SIG-M5 treated with dmso at 0.1 percent for 504 hours (cell line): ENCODE data around the gene ITGB2.

Source experiments
- DNase-seq: peaks from one replicate; lab custom pipeline; 2025; ENCODE audit not compliant: unreplicated experiment; lab: John Stamatoyannopoulos, UW

The ITGB2 gene

GRCh38 chr21:44871576-44872269, 49.0 kb downstream of the ITGB2 start:
- DNase-seq, result peak; percentile 63

DNA sequence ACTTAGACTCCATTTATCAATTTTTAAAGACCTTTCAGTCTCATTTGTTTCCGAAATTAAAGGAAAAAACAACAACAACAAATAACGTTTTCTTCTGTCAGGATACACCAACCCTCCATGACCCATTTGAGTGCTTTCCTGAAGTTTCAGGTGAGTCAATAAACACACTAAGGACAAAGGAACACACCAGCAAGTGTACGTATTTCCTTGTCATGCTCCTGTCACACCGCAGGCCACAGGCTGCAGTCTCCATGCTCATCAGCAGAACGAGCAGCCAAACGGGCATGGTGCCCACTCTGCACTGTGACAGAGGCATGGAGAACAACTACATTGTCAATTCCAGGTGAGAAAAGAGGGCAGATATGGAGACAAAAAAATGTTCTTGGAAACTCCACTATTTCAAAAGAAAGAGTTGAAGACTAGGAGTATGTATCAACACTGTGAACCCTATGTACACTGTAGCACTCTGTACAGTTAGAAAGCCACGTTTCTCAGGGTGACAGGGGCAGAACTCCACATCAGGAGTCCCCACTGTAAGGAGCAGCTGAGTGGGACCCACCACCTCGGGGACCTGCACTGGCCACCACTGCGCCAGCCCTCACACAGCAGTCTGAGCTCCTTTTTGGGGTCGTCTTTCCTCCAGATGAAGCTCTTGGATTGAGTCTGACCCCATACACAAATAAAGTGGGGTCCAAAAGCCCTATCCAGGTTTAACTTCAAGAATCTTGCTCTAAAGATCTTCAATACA, 49.8 kb downstream of the ITGB2 start:
- no peak for DNase-seq

- no peak for DNase-seq
Observed at GRCh38 chr21:44869781-44870747, 50.6 kb downstream of the ITGB2 start.

- no peak for DNase-seq
Observed at GRCh38 chr21:44868707-44869106, 52.0 kb downstream of the ITGB2 start.

- DNase-seq, result no peak
Observed at GRCh38 chr21:44867999-44868700, 52.5 kb downstream of the ITGB2 start.

DNA sequence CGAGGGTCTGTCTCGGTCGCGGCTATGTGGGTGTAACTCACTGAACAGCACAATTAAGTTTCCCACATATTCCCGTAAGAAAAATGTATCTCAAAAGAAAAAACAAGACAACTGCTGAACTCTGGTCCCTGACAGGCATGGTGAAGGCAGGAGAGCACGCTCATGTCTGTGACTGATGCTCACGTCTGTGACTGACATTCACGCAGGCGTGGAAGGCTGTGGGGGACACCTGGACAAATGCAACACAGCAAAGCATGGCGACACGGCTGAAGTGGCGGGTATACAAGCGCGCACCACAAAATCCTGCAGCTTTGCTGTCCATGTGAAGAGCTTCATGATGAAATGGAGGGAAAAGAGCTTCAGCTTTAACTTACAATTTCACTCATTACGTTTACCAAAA, 53.2 kb downstream of the ITGB2 start:
- DNase-seq, result no peak

GRCh38 chr21:44866780-44867179, 53.9 kb downstream of the ITGB2 start:
- DNase-seq, result no peak

GRCh38 chr21:44865561-44866280, 55.0 kb downstream of the ITGB2 start:
- peak; percentile 84 for DNase-seq

DNA sequence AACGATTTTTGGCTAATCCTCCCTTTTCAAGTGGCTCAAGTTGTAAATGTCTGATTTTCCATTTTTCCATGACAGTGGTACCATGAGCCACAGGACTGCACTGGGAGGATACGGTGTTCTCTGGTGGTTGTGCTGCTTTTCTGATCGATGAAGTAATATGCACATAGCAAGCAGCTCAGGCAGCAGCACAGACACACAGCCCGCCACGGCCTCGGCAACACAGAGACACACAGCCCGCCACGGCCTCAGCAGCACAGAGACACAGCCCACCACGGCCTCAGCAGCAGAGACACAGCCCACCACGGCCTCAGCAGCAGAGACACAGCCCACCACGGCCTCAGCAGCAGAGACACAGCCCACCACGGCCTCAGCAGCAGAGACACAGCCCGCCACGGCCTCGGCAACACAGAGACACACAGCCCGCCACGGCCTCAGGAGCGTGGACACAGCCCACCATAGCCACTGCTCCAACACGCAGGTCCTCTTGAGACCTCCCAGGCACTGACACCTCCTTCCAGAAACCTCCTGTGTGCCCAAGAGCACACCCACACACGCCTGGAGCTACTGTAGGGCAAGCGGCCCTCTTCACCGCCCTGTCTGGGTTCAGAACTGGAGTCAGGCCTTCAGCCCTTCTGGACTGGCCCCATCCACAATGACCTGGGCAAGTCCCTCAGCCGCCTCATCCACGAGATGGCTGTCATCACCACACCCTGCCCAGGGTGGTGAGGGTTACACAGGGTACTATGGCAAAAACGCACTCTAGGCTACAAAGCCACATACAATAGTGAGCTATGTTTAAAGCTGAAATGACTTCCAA, 57.6 kb downstream of the ITGB2 start:
- DNase-seq, result no peak

DNA sequence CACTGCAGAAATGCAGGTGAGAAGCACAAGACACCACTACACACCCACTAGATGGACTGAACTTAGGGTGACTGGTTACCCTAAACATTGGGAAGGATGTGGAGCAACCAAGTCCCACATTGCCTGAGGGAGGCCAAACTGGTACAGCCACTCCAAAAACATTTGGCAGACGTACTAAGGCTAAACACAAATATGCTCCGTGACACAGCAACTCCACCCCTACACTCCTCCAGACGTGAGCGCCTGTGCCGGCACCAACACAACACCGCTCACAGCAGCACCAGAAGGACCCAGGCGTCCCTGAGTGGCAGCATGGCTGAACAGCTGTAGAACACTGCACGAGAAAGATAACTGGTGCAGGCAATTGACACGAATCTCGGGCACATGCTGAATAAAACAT, 61.9 kb downstream of the ITGB2 start:
- peak; percentile 34 for DNase-seq

DNA sequence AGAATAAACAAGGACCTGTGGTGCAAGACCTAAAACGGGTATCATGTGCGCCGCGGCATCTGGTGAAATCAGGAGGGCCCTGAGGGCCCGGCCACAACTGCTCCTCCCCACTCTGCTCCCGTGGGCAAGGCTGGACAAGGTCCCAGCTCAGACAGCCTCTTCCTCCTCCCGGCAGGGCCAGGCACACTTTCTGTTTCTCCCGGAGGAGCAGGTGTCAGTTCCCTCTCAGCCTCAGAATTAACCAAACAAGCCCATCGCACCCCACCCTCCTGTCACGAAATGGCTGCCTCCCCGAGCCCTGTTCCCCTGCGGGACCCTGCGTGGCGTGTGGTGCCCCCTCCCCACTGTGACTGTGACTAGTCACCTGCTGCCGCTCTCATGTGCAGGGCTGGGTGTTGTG, 62.4 kb downstream of the ITGB2 start:
- no peak for DNase-seq

DNA sequence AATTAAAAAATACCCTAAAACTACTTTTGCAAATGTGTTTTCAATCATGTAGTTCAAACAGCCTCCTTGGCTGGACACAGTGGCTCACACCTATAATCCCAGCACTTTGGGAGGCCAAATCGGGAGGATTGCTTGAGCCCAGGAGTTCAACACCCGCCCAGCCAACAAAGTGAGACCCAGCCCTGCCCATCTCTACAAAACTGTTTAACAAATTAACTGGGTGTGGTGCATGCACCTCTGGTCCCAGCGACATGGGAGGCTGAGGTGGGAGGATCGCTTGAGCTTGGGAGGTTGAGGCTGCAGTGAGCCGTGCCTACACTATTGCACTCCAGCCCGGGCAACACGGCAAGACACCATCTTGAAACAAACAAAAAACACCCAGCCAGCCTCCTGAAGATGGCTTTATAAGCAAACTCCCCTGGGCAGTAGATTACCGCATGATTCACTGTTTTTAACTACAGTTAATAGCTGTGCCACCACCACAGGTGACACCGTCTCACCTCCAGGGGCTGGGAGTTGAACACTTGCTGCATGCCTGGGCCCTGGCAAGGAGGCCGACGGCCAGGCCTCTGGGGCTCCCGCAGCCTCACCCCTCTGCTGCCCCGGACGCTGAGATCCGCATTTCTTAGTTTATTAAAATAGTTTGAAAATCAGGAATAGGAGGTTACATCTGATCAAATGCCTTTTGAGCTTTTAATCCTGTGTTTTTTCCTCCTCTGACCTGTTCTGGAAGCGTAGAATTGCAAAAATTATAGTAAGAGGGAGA, 63.4 kb downstream of the ITGB2 start:
- DNase-seq, result no peak

- DNase-seq, result no peak
Observed at GRCh38 chr21:44856131-44856530, 64.6 kb downstream of the ITGB2 start.

DNA sequence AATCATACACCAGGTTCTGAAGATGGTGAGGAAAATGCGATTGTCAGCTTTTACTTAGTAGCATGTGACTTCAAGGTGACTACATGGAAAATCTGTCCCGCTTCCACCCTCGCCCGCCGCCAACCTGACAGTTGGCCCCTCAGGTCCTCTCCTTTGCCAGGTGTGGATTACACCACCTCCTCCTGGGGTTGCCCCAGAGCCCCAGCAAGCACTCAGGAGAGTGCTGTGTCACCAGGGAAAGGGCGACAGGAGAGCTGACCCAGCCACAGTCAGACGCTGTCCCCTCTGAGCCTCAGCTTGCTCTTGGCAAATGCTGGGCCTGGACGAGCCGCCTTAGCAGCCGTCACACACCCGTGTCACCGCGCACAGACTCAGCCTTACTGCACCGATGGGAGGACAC, 65.1 kb downstream of the ITGB2 start:
- no peak for DNase-seq

DNA sequence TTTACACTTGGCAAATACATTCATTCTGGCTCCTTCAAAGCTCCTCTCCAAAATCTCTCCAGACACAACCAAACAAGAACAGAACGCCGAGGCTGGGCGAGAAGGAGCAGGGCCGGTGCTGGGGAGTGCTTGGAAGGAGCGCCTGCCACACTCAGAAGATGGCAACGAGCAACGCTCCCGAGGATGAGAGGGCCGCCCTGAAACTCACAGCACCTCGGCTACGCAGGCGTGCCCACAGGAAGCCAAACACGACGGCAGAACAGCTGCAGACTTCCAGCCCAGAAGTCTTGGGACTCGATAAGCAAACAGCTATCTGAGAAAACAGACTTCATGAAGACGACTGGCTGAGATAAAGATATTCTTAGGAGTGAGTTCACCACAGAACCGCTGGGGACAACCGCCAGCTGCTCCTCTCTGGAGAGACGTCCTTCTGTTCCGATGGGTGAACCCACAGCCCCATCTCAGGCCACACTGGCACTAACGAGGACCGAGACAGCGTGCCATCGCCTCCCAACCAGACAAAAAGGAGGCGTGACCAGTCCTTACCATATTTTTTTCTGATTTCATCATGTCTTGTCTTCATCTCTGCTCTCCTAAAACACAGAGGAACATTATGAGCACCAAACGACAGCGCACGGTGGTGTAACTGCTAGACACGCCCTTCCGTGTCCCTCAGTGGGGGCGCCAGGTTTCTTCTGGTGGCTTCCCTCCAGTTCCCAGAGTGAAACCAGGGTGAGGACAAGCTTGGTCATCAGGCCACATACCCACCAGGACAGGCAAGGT, 65.8 kb downstream of the ITGB2 start:
- no peak for DNase-seq

DNA sequence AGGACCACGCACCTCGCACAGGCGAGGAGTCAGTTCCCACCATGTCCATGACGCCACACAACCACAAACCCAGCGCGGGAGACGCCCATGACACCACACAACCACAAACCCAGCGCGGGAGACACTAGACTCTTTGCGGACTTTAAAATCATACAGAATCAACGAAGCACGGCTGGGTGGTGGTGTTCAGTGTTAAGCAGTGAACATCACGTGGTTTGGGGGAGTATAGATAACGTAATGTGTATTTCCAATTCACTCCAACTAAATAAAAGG, 66.4 kb downstream of the ITGB2 start:
- DNase-seq, result no peak

GRCh38 chr21:44853601-44854390, 66.9 kb downstream of the ITGB2 start:
- no peak for DNase-seq
